Adrenal gland (tissue), 5 donors: ENCODE measurements around the gene CDCA7L.

Source experiments
- POLR2A ChIP-seq, 2 donors: fragments of 450-650 bp; IDR thresholded peaks; one replicate each; pipeline ENCODE4 v1.6.1; 2017; ENCODE audit warnings: antibody characterized with exemption in 2 of 2, mild to moderate bottlenecking in 2 of 2, moderate library complexity in 1 of 2
- TF ChIP-seq, protein P1 (sequence below), 6 experiments: fragments of 450-650 bp in 4 of 6; fragments of 200-600 bp in 2 of 6; sonication (generic) in 1 of 6; IDR thresholded peaks; 1 replicate in 5 of 6; 2 replicates in 1 of 6; pipeline versions ENCODE4 v1.5.1 to v1.8.0; 2016 to 2021; ENCODE audit warnings: antibody characterized with exemption in 6 of 6, mild to moderate bottlenecking in 2 of 6, moderate library complexity in 1 of 6
- donor health status: DM: no; HTN: no; CAD: no.

DNA sequence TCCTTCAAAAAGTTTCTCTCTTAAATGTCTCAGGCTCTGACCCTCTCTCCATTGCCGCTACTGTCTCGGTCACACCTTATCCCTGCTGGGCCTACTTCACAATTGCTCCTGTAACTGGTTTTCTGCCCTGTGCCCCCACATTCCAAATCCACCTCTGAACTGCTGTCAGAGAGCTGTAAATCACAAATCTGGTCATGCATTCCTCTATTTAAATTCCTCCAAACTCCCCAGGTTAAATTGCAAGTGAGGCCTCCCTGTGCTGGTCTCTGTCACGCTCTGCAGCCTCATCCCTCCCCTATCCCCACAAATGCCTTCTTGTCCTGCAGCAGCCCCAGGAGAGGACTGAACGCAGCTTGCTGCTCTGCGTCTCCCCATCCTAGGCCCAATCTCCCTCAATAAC, 40.4 kb upstream of the CDCA7L start:
- TF ChIP-seq, protein P1, sequence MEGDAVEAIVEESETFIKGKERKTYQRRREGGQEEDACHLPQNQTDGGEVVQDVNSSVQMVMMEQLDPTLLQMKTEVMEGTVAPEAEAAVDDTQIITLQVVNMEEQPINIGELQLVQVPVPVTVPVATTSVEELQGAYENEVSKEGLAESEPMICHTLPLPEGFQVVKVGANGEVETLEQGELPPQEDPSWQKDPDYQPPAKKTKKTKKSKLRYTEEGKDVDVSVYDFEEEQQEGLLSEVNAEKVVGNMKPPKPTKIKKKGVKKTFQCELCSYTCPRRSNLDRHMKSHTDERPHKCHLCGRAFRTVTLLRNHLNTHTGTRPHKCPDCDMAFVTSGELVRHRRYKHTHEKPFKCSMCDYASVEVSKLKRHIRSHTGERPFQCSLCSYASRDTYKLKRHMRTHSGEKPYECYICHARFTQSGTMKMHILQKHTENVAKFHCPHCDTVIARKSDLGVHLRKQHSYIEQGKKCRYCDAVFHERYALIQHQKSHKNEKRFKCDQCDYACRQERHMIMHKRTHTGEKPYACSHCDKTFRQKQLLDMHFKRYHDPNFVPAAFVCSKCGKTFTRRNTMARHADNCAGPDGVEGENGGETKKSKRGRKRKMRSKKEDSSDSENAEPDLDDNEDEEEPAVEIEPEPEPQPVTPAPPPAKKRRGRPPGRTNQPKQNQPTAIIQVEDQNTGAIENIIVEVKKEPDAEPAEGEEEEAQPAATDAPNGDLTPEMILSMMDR (IDR thresholded peaks at IDR 0.05): no peak
- no peak for TF ChIP-seq POLR2A (IDR thresholded peaks at IDR 0.05)
